Trophoblast cell (in vitro differentiated cells and primary cell): Measurements from ENCODE around the gene ANG.
"Not testable (repeated sequence)": the region's sequence is repeated elsewhere in the genome, so short reads cannot be mapped to it uniquely, and the experiment has no call there.

Experiments used
- DNase-seq, 2 donors: peaks; one replicate each; pipeline ENCODE4 v3.0.0-alpha.2; 2016
- H2AFZ ChIP-seq: 2 replicates; pipeline ENCODE4 v1.6.1; 2013; ENCODE audit warnings: low read length, moderate library complexity, mild to moderate bottlenecking; ENCODE audit not compliant: insufficient read depth, poor library complexity
- H2AK5ac ChIP-seq: 2 replicates; pipeline ENCODE4 v1.6.1; 2013; ENCODE audit warnings: mild to moderate bottlenecking, low read length
- H2BK120ac ChIP-seq: 2 replicates; pipeline ENCODE4 v1.6.1; 2013; ENCODE audit warnings: low read length, mild to moderate bottlenecking, moderate library complexity; ENCODE audit not compliant: insufficient read depth, poor library complexity
- H2BK12ac ChIP-seq: 2 replicates; pipeline ENCODE4 v1.6.1; 2013; ENCODE audit warnings: mild to moderate bottlenecking, low read length, moderate library complexity
- H2BK5ac ChIP-seq: 2 replicates; pipeline ENCODE4 v1.6.1; 2013; ENCODE audit warnings: low read length, low read depth, moderate library complexity, mild to moderate bottlenecking; ENCODE audit not compliant: poor library complexity
- H3K14ac ChIP-seq: 2 replicates; pipeline ENCODE4 v1.6.1; 2013; ENCODE audit warnings: mild to moderate bottlenecking, low read length
- H3K18ac ChIP-seq: 2 replicates; pipeline ENCODE4 v1.6.1; 2013; ENCODE audit warnings: mild to moderate bottlenecking, low read length
- H3K23ac ChIP-seq: 2 replicates; pipeline ENCODE4 v1.6.1; 2013; ENCODE audit warnings: low read length
- H3K27ac ChIP-seq: 2 replicates; pipeline ENCODE4 v1.5.1; 2013; ENCODE audit warnings: low read depth, mild to moderate bottlenecking, inconsistent platforms, low read length, moderate library complexity
- H3K27me3 ChIP-seq: 2 replicates; pipeline ENCODE4 v1.6.1; 2013; ENCODE audit warnings: inconsistent platforms, mild to moderate bottlenecking, low read length, moderate library complexity; ENCODE audit not compliant: insufficient read depth
- H3K36me3 ChIP-seq, 2 experiments: 1 replicate in 1 of 2; 2 replicates in 1 of 2; pipeline ENCODE4 v1.6.1; 2013; ENCODE audit warnings: low read length in 2 of 2, mild to moderate bottlenecking in 2 of 2, moderate library complexity in 1 of 2; ENCODE audit not compliant: insufficient read depth in 2 of 2, control insufficient read depth in 1 of 2
- H3K4ac ChIP-seq: 2 replicates; pipeline ENCODE4 v1.6.1; 2013; ENCODE audit warnings: low read depth, mild to moderate bottlenecking, low read length, moderate library complexity
- H3K4me1 ChIP-seq, 2 experiments: 1 replicate in 1 of 2; 2 replicates in 1 of 2; pipeline ENCODE4 v1.6.1; 2013; ENCODE audit warnings: low read length in 2 of 2, mild to moderate bottlenecking in 2 of 2, moderate library complexity in 1 of 2; ENCODE audit not compliant: insufficient read depth in 2 of 2, control insufficient read depth in 1 of 2
- H3K4me2 ChIP-seq: 2 replicates; pipeline ENCODE4 v1.6.1; 2013; ENCODE audit warnings: inconsistent platforms, mild to moderate bottlenecking, low read length, moderate library complexity
- H3K4me3 ChIP-seq: 2 replicates; pipeline ENCODE4 v1.5.1; 2013; ENCODE audit warnings: mild to moderate bottlenecking, low read depth, low read length, inconsistent platforms
- H3K79me1 ChIP-seq: one replicate; pipeline ENCODE4 v1.6.1; 2013; ENCODE audit warnings: low read length
- H3K79me2 ChIP-seq: 2 replicates; pipeline ENCODE4 v1.6.1; 2013; ENCODE audit warnings: low read length, mild to moderate bottlenecking; ENCODE audit not compliant: control insufficient read depth, insufficient read depth, poor library complexity
- H3K9ac ChIP-seq: 2 replicates; pipeline ENCODE4 v1.6.1; 2013; ENCODE audit warnings: mild to moderate bottlenecking, low read length
- H3K9me3 ChIP-seq: 2 replicates; pipeline ENCODE4 v1.6.1; 2013; ENCODE audit warnings: low read depth, mild to moderate bottlenecking, control low read depth, inconsistent platforms, low read length; ENCODE audit not compliant: insufficient read depth
- H4K12ac ChIP-seq: 2 replicates; pipeline ENCODE4 v1.6.1; 2013; ENCODE audit warnings: low read depth, mild to moderate bottlenecking, low read length, moderate library complexity
- H4K8ac ChIP-seq: 2 replicates; pipeline ENCODE4 v1.6.1; 2013; ENCODE audit warnings: low read depth, mild to moderate bottlenecking, low read length, moderate library complexity
- H4K91ac ChIP-seq: one replicate; pipeline ENCODE4 v1.6.1; 2013; ENCODE audit warnings: low read depth, mild to moderate bottlenecking, low read length, moderate library complexity
- WGBS: extraction: QIAGEN DNeasy Blood & Tissue Kit; methylation state at CpG from one replicate; pipeline ENCODE4 v1.1.7; 2013; ENCODE audit warnings: missing lambda C conversion rate; ENCODE audit not compliant: insufficient read length, insufficient coverage; ENCODE audit errors: extremely low coverage; 5-methylcytosine and 5-hydroxymethylcytosine counted together

ANG gene

GRCh38 chr14:20733684-20734429, 45.3 kb downstream of the ANG start:
- WGBS, result no CpG with 5 or more reads among the region's 6 CpGs
- no peak overlapping the region for H2BK5ac ChIP-seq
- H2BK120ac ChIP-seq, result no peak overlapping the region
- no peaks in the 10 kb centered on the region for H3K9me3 ChIP-seq
- no peak overlapping the region for H2BK12ac ChIP-seq
- H4K8ac ChIP-seq, result no peak overlapping the region
- no peak overlapping the region for H3K23ac ChIP-seq
- no peak overlapping the region for H4K91ac ChIP-seq
- H3K36me3 ChIP-seq, result no peaks in the 10 kb centered on the region
- no peak overlapping the region for H2AFZ ChIP-seq
- no peak overlapping the region for H2AK5ac ChIP-seq
- no peak overlapping the region for H3K4me3 ChIP-seq
- no peaks in the 10 kb centered on the region for H3K79me2 ChIP-seq
- no peak overlapping the region for H3K14ac ChIP-seq
- H3K27me3 ChIP-seq, result no peaks in the 10 kb centered on the region
- H3K9ac ChIP-seq, result no peak overlapping the region
- H3K4me2 ChIP-seq, result peak overlapping the region; percentile 4
- H3K79me1 ChIP-seq, result no peaks in the 10 kb centered on the region
- H3K18ac ChIP-seq, result no peak overlapping the region
- H3K4me1 ChIP-seq, result no peaks in the 10 kb centered on the region
- H3K27ac ChIP-seq, result no peak overlapping the region
- no peak overlapping the region for H3K4ac ChIP-seq
- H4K12ac ChIP-seq, result no peak overlapping the region
- no peak for DNase-seq

GRCh38 chr14:20734430-20734806, 45.9 kb downstream of the ANG start:
- Histone ChIP-seq H3K23ac (no peak overlapping the region), H2AFZ (no peak overlapping the region), H4K91ac (no peak overlapping the region), H2BK5ac (no peak overlapping the region), H3K27ac (no peak overlapping the region), H3K18ac (no peak overlapping the region), H2BK120ac (no peak overlapping the region), H3K4me2 (no peak overlapping the region), H4K12ac (no peak overlapping the region), H3K9ac (no peak overlapping the region), H2AK5ac (no peak overlapping the region), H3K4me3 (no peak overlapping the region), H3K9me3 (no peaks in the 10 kb centered on the region), H3K36me3 (no peaks in the 10 kb centered on the region), H3K27me3 (no peaks in the 10 kb centered on the region), H3K79me1 (no peaks in the 10 kb centered on the region), H2BK12ac (no peak overlapping the region), H3K79me2 (no peaks in the 10 kb centered on the region), H3K4ac (no peak overlapping the region), H3K4me1 (no peaks in the 10 kb centered on the region), H4K8ac (no peak overlapping the region), H3K14ac (no peak overlapping the region)
- WGBS, result no CpG with 5 or more reads among the region's 4 CpGs
- DNase-seq, result no peak

GRCh38 chr14:20738292-20738691, 49.7 kb downstream of the ANG start:
- not testable (repeated sequence) for H2AFZ ChIP-seq, H3K9ac ChIP-seq, H2BK5ac ChIP-seq, H3K27me3 ChIP-seq, H3K79me1 ChIP-seq, H4K8ac ChIP-seq, H3K18ac ChIP-seq, H3K23ac ChIP-seq, H4K91ac ChIP-seq, H4K12ac ChIP-seq, H3K27ac ChIP-seq, H3K14ac ChIP-seq, H3K79me2 ChIP-seq, H3K36me3 ChIP-seq, H2AK5ac ChIP-seq, H3K4ac ChIP-seq, H3K4me3 ChIP-seq, H2BK120ac ChIP-seq, H3K4me1 ChIP-seq, DNase-seq, H3K9me3 ChIP-seq, H3K4me2 ChIP-seq, H2BK12ac ChIP-seq
- WGBS, result no CpG with 5 or more reads among the region's 7 CpGs

GRCh38 chr14:20742132-20742531, 53.6 kb downstream of the ANG start:
- Histone ChIP-seq H4K91ac (no peak overlapping the region), H2BK5ac (no peak overlapping the region), H3K4me1 (peaks cover 0 to 2% of the 10 kb centered on the region in 2 experiments), H3K79me2 (no peaks in the 10 kb centered on the region), H3K4ac (no peak overlapping the region), H2AFZ (no peak overlapping the region), H3K79me1 (no peaks in the 10 kb centered on the region), H3K4me2 (no peak overlapping the region), H3K23ac (no peak overlapping the region), H3K9me3 (no peaks in the 10 kb centered on the region), H2BK120ac (no peak overlapping the region), H3K4me3 (no peak overlapping the region), H3K14ac (no peak overlapping the region), H4K8ac (no peak overlapping the region), H3K36me3 (no peaks in the 10 kb centered on the region), H3K9ac (no peak overlapping the region), H2AK5ac (no peak overlapping the region), H2BK12ac (no peak overlapping the region), H4K12ac (no peak overlapping the region), H3K18ac (no peak overlapping the region), H3K27me3 (no peaks in the 10 kb centered on the region), H3K27ac (no peak overlapping the region)
- WGBS, result no CpG with 5 or more reads among the region's 4 CpGs
- peak in 1 of 2 donors; percentile 49 for DNase-seq
